Measurements from ENCODE around the gene FCRL6.

GRCh38 chr1:159827549-159827948 lies 25.4 kb downstream of the FCRL6 start:
- TF ChIP-seq CTCF (IDR thresholded peaks at IDR 0.05) (no peak), POLR2A (IDR thresholded peaks at IDR 0.05) (no peak)
